Measurements from ENCODE around the gene ANO3.

DNA sequence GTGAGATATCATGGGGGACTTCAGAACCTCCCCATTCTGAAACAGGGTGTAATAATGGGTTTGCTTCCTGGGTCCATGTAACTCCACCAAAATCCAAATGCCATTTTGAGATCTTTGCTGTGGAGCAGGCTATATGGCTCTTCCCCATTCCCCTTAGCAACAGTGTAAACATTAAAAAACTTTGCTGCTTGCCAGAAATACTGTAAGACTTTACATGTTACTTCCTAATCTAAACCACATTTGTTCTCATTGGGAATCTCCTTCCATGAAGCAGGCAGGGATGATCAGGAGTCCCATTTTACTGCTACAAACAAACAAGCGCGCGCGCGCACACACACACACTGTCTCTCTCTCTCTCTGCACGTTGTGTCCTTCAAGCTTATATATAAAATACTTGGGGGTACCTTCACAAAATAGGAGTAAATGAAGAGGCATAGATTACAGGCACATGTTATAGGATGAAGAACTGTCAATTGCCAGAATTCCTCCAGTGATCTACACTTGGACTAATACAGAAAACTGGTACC, 86.5 kb downstream of the ANO3 start:
- TF ChIP-seq, protein P1, sequence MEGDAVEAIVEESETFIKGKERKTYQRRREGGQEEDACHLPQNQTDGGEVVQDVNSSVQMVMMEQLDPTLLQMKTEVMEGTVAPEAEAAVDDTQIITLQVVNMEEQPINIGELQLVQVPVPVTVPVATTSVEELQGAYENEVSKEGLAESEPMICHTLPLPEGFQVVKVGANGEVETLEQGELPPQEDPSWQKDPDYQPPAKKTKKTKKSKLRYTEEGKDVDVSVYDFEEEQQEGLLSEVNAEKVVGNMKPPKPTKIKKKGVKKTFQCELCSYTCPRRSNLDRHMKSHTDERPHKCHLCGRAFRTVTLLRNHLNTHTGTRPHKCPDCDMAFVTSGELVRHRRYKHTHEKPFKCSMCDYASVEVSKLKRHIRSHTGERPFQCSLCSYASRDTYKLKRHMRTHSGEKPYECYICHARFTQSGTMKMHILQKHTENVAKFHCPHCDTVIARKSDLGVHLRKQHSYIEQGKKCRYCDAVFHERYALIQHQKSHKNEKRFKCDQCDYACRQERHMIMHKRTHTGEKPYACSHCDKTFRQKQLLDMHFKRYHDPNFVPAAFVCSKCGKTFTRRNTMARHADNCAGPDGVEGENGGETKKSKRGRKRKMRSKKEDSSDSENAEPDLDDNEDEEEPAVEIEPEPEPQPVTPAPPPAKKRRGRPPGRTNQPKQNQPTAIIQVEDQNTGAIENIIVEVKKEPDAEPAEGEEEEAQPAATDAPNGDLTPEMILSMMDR (conservative IDR thresholded peaks at IDR 0.05) = no peak
- no peak for TF ChIP-seq EZH2 (IDR thresholded peaks at IDR 0.05; ENCODE audit: low read depth)

All from PC-9 (cell line).